AML-193 (cell line): Measurements from ENCODE around the gene TLE7.

ENCODE experiments used
- DNase-seq, 2 experiments: peaks; one replicate each; lab custom pipeline; 2025; lab: John Stamatoyannopoulos, UW

Gene TLE7

DNA sequence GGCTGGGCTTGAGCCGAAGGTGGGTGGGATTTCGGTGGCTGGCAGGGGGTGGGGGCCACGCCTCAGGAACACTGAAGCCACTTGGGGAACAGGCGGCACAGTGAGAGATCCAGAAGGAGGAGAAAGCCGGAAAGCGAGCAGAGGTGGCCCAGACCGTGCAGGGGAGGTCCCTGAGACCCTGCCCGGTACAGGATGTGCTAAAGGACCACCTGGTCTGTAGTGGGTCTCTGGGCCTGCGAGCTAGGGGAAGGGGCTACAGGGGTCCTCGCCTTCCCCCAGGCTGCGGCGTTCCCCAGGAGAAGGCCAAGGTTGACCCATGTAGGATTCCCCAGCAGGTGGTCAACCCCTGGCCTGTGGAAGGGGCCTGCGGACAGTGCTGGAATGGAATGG is at the start of gene TLE7:
Gene TLE7, minus strand, starts transcription at position 4 of the 390 bp plus-strand sequence. CDS start 8,730 bp downstream, outside the sequence.
- no peak for DNase-seq

DNA sequence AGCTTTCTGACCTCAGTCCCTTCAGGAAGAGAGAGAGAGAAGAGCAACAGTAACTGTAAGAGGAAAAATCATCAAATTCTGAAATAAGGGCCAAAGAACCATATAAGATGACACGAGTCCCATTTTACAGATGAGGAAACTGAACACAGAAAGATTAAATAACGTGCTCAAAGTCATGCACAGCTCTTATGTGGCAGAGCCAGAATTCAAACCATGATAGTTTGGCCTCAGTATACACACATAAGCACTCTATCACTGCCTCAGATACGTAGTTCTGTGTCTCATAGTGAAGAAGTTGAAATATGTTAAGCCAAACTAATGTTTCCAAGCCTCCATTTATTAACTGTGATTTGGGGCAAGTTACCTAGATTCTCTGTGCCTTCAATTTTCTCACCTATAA is 49.2 kb upstream of the TLE7 start:
- DNase-seq = no peak

DNA sequence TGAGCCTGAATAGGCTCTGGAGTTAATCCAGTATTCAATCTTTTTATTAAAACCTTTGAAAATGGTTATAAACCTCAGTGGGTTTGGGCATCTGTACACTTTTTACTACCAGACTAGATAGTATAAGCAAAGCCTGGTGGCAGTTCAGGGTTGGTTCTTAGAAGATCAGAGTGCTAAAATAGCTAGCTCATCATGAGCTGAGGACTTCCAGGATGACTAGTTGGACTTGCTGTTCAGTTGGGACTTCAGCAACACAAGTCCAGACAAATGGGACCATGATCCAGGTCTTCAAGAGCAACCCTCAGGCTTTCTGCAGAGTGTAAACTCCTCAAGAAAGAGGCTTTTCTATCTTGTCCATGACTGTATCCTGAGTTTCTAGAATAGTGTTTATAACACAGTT is 48.5 kb upstream of the TLE7 start:
- DNase-seq = no peak

DNA sequence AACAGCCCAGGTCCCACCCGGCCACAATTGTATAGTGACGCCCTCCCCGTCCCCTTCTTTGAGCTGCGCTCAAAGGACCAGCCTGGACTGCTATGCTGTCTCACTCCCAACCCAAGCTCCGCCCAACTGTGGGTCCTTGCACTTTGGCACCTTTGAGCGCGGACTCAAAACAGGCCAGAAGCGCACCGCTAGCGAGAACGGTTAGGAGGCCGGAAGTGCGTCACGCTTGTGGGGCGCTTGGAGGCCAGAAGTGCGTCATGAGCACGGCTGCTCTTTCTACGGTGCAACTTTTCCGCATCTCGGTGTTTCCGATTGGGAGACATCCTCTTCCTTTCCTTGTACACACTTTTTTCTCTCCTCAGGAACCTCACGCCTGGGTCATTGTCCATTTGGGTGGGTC is 47.3 kb upstream of the TLE7 start, which contains the start of gene ZNF19:
Gene ZNF19, minus strand, starts transcription at position 203 of the 400 bp plus-strand sequence. CDS start 7,210 bp downstream, outside the sequence.
- DNase-seq = no peak

DNA sequence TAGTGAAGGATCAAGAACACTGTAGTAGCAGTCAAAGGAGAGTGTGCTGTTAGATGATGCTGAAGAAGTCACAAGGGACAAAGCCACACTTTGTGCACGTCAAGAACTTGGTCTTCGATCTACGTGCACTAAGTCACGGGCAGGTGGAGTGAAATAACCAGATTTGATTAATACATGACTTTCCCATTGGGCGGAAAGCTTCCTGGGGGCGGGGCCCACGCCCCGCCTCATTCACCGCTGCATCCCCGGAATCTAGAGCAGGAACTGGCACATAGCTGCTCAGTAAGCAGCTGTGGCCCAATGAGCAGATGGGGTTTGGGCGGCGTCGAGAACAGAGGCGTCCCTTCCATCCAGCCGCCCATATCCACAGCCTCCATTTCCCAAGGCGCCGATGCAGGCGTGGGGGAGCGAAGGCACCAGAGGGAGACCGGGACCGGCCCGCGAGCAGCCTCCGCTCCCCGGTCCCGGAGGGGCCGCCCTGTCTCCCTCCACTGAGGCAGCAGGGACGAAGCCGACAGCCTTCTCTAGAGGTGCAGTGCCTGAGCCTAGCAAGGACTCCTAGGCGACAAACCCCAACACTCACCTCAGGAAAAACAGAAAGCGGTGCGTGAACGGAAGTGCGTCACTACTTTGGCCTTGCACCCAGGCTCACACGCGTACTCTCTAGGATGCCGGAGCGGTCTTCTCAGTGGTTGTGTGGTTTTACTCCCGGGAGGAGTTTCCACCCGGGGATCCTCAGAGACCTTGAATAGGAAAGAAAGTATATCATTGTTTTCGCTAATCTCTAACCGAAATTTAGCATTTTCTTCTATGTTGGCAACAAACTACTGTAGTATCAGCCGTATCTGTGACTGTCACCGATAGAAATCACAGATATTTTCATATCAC is 42.4 kb upstream of the TLE7 start:
- peak; percentile 70 to 78 for DNase-seq

DNA sequence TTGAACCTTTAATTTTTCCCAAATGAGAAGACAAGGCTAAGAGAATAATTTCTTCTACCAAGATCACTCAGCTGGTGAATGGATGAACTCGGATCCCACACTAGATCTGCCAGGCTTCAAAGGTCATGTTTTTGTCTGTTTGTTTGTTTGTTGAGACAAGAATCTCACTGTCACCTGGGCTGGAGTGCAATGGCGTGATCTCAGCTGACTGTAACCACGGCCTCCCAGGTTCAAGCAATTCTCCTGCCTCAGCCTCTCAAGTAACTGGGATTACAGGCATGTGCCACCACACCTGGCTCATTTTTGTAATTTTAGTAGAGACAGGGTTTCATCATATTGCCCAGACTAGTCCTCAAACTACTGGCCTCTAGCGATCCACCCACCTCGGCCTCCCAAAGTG is 40.7 kb upstream of the TLE7 start:
- DNase-seq = no peak

DNA sequence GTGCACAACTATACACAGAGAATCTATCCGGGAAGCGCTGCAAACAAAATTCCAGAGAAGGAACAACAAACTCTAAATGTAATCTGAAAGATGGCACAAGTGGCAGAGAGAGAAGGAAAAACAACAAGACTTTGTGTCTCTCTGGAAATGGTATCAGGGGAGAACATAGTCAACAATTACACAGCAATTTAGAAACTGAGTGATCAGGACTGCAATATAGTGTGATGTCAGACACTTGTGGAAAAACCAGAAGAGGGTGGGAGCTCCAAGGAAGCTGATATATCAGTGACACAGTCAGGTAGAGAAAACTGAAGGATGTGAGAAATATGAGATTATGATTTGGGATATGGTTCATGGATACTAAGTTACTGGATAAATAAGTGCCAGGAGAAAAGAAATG is 39.1 kb upstream of the TLE7 start:
- DNase-seq = no peak

DNA sequence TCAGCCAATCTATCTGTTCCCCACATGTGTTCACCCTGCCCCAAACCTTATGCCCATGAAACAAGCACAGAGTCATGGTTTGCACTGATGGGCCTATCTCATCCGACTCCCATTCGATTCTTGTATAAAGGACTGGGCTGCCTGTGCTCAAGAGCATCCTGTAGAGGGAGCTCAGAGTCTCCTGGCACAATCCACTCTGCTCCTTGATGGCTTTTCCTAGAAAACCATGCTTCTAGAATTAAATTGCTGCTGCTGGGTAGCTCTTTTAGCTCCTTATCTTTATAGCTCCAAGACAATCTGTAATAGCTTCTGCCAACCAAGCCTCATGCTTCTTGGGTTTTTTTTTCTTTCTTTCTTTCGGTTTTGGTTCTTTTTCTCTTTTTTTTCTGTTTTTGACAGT is 37.6 kb upstream of the TLE7 start:
- DNase-seq = peak in 1 of 2 experiments; percentile 14

DNA sequence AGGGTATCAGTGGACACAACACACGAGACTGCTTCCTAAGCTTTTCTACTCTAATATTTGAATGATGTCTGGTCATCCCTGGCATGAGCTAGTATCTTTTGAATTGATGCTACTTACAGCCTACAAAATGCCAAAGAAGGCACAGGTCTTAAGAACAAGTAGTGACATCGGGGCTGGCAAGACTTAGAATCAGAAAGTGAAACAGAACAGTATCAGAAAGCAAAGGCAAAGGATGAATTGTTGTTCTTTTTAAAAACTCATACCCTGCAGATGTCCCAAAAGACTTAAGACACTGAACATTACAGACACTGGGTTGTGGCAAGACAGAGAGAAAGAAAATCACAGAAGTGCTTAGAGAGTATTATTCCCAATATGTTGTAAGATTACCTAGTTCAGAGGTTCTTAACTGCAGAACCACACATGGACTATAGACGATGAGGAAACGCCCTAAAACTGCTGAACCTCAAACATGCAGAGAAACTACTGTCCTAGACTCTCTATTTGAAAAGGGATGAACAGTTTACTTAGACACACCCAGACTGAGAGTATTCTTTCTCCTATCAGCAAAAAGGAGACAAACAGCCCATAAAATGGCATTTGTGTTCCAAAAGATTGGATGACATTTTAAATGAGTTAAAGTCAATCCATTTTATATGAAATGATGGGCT is 34.7 kb upstream of the TLE7 start:
- no peak for DNase-seq

DNA sequence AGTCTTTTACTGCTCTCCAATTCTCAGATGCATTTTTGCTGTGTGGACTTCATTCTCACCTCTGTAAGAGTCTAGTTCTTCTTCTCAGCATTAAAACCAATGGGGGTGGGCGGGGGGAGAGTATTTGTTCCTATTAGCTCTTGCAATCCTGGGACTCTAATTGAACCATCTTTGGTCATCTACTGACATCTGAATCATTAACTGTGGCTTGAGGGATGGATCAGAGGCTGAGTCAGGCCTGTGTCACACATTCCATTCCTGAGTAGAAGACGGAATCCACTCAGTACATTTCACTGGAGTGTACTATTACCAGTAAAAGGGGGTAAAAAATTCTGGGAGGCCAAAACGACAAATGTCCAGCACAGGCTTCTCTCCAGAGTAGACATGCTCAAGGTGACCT is 33.0 kb upstream of the TLE7 start:
- no peak for DNase-seq

DNA sequence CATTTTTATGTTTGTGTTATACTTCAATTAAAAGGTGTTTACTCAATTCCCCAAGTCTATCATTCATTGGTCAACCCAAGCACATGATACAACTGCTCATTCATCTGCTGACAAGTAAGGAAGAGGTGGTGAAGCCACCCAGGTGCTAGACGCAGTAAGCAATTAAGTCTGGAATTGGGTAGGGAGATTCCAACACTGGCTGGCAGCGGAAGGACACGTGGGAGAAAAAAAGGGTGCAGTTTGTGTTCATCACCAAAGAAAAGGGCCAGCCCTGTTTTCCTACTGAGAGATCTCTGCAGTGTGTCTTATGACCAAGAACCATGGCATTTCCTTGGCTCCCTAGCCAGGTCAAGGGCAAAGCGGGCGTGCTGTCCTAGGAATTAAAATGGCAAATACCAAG is 32.0 kb upstream of the TLE7 start:
- DNase-seq = no peak

DNA sequence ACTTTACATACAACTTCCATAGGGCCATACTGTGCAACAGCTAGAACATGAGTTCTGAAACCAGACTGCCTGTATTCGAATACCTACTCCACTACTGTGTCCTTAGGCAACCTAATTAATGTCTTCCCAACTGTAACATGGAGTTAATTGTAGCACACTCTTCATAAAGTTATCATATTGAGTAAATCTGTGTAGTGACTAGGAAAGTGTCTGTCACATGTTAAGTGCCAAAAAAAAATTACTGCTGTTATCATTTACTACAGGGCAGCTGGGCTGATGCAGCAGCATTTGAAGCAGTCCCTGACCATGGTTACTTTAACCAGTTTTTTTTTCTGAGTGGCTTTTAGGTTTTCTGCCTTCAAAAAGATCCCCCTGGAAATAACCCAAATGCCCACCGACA is 31.1 kb upstream of the TLE7 start:
- no peak for DNase-seq

DNA sequence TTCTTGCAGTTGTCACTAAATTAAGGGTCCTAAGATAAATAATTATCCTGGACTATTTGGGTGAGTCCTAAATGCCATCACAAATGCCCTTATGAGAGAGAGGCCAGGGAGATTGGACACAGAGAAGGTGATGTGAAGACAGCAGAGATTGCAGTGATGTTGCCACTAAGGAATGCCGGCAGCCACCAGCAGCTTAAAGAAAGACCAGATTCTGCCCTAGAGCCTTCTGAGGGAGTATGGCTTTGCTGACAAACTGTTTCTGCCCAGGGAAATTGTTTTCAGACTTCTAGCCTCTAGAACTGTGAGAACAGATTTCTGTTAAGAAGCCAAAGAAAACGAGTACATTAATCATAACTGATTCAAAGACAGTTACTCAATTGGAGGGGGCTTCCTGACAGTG is 30.2 kb upstream of the TLE7 start:
- DNase-seq = no peak

DNA sequence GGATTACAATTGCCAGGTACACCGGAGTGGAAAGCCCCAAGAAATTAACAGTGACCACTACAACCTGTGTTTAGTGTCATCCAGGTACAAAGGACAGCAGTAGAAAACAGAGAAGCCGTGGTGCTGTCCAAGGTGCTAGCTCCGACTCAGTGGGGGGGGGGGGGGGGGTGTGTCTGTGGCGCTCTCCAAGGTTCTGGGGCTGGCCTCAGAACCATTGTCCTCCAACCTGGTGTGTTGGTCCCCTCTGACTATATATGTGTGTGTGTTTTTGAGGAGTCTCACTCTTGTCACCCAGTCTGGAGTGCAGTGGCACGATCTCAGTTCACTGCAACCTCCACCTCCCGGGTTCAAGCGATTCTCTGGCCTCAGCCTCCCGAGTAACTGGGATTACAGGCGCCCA is 26.0 kb upstream of the TLE7 start:
- peak; percentile 31 for DNase-seq

DNA sequence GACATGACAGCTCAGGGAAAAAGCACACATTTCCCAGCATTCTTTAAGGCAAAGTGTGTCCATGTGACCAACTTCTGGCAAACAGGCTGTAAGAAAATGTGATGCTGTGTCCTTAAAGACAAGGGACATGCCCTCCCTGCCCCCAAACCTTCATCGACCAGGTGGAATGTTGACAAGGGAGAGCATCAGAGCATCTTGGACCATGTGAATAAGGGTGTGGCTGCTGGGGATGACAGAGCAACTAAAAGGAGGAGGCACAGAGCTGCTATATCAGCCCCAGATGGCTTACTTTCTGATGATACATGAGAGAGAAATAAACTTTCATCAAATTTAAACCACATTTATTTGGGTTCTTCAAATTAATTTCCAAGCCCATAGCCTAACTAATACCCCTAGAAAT is 22.4 kb upstream of the TLE7 start:
- no peak for DNase-seq

DNA sequence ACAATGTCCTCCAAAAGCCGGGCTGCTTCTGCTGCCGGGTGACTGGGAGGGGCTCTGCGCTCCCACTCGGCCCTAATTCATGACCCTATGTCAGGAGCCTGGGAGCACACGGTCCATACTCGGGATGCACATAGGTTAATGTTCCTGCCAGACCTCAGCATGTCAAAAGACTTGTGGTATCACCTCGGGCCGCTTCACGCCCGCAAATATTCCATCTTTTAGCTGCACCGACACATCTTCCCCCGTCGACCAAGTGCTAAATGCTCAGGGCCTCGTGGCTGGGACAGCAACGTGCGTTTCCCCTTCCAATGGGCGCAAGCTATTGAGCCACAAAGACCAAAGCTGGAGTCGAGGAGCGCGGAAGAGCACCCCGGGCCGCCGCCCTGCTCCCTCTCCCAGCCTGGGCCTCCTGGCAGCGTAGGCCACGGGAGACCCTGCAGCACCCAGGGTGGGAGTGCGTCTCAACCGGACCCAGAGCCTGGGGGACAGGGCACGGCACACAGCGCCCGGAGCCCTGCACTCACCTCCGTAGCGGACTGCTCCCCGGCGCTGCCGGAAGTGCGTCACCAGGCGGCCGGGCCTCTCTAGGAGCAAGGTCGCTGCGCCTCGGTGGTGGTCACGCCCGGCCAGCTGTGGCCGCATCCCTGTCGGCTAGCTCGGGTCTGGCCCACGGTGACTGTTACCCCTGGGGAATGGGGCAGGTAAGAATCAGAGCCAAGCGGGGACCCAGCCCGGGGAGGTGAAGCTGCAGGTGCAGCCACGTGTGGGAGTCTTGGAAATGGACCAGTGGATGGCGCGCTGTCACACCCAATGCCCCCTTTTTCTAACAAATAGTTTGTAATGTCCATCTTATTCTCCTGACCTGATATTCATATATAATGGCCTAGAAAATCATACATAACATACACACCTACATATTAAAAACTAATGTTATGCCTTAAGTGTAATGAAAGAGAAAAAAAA is 20.1 kb upstream of the TLE7 start, which contains the start of gene ZNF23:
Gene ZNF23, minus strand, starts transcription at position 562 of the 963 bp plus-strand sequence. CDS start 5,451 bp downstream, outside the sequence.
- peak; percentile 47 to 53 for DNase-seq

DNA sequence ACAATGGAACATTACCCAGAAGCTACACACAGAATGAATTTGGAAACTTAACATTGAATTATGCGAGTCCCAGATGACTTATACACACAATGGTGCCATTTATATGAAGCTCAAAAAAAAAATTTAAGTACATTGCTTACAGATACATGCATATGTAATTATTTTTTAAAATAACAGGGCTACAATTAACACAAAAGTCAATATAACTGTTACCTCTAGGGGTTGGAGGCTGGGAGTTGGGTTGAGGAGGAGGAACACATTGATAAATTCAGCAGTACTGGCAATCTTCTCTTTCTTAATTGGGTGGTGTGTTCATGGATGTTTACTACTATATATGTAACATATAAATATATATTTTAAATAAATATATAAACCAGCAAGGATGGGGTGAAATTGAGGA is 19.1 kb upstream of the TLE7 start:
- peak in 1 of 2 experiments; percentile 7 for DNase-seq

DNA sequence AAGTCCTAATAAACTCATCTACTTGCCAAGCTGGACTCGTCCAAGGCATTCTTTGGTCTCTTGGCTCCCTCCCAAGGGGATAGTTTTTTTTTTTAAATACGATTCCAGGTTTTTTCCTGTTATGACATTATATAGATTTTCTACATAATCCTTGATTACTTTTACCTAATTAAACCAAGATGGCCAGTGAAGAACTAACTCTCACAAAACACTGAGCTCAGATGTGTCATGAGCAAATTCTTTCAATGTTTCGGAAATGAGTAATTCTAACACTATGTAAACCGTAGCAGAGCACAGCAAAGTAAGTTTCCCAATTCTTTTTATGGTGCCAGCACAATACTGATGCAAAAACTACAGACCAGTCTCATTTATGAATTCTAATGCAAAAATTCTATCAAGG is 18.4 kb upstream of the TLE7 start:
- no peak for DNase-seq

DNA sequence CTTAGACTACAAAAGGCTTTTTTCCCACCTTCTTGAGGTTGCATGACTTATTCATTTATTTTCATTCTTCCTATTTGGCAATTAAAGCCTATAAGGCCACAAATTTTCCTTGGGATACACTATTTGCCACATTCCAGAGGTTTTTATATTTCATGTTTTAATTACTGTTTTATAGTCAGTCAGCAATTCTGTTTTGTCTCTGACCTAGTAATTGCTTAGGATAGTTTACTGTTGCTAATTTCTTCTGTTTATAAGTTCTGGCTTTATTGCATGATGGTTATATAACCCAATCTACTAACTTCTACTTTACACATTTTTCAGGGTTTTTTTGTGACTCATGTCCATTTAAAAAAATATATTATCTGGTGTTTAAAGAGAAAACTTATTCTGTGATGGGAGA is 17.7 kb upstream of the TLE7 start:
- DNase-seq = no peak

DNA sequence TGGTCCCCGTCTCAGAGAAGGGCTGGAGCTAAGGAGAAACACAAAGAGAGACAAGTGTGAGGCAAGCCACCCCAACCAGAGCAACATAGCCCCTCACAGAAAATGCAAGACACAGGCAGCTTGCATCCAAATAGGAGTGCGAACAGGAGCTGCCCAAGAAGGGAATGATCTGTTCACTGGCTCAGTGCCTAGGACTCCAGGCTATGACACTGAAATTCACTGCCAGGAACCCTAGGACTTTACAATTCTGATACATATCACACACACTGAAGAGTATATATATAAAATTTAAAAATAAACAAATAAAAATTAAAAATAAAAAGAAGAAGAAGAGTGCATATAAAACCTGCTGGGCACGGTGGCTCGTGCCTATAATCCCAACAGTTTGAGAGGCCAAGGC is 14.9 kb upstream of the TLE7 start:
- DNase-seq = no peak

DNA sequence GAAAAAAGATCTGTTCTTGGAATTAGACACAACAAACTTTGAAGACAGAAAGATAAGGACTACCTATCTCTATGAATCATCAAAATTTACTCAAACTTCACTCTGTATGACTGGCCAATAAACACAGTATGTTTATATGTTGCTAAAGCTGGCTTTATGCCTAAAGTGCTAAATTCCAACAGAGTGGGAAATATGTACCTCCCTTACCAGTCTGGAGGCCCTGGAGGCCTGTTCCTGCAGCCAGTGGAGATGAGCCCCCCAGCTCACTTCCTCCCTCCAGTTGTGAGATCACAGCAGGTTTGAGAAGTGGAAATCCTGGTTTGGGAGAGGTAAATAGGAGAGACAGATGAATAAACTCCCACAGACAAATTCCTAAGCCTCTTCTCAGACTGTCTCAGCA is 11.2 kb upstream of the TLE7 start:
- DNase-seq = no peak

DNA sequence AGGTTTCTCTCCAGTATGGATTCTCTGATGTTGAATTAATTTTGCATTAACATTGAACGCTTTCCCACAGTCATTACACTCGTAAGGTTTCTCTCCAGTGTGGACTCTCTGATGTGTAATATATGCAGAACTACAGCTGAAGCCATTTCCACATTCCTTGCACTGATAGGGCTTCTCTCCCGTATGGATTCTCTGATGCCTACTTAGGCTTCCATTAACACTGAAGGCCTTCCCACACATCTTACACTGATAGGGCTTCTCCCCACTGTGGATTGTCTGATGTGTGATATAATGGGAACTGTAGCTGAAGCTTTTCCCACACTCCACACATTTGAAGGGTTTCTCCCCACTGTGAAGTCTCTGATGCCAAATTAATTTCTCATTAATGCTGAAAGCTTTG is 7.2 kb upstream of the TLE7 start:
- no peak for DNase-seq
